WERI-Rb-1 (cell line): Measurements from ENCODE around the gene FAM53A.

Experiments
- DNase-seq: peaks from one replicate; pipeline ENCODE4 v3.0.0-alpha.2; 2020
- H3K27ac ChIP-seq: fragments of 250-450 bp; sonication (Bioruptor Pico); 2 replicates; pipeline ENCODE4 v1.5.1; 2020; ENCODE audit warnings: mild to moderate bottlenecking, moderate library complexity
- H3K27me3 ChIP-seq: fragments of 250-450 bp; sonication (Bioruptor Pico); 2 replicates; pipeline ENCODE4 v1.5.1; 2021; ENCODE audit warnings: mild to moderate bottlenecking, low read depth, moderate library complexity; ENCODE audit not compliant: insufficient read depth, severe bottlenecking
- H3K36me3 ChIP-seq: fragments of 250-450 bp; sonication (Bioruptor Pico); 2 replicates; pipeline ENCODE4 v1.5.1; 2020; ENCODE audit warnings: mild to moderate bottlenecking, moderate library complexity
- H3K4me3 ChIP-seq: 2 replicates; pipeline ENCODE4 v1.5.1; 2011; ENCODE audit warnings: low read depth, mild to moderate bottlenecking, control low read depth, low read length
- H3K9me3 ChIP-seq: fragments of 250-450 bp; sonication (Bioruptor Pico); 2 replicates; pipeline ENCODE4 v1.5.1; 2021; ENCODE audit warnings: mild to moderate bottlenecking, moderate library complexity; ENCODE audit not compliant: severe bottlenecking
- CTCF ChIP-seq: IDR thresholded peaks from 2 replicates; pipeline ENCODE4 v1.5.1; 2011; ENCODE audit warnings: low read depth, mild to moderate bottlenecking, control low read depth, inconsistent platforms, low read length

Gene FAM53A

GRCh38 chr4:1652088-1652487 is 32.0 kb downstream of the FAM53A start:
- Histone ChIP-seq H3K27me3 (no peaks in the 10 kb centered on the region), H3K9me3 (no peaks in the 10 kb centered on the region), H3K36me3 (no peaks in the 10 kb centered on the region), H3K27ac (no peak overlapping the region), H3K4me3 (no peak overlapping the region)
- no peak for DNase-seq
- no peak for TF ChIP-seq CTCF

GRCh38 chr4:1651609-1652008 is 32.5 kb downstream of the FAM53A start:
- Histone ChIP-seq H3K9me3 (no peaks in the 10 kb centered on the region), H3K27ac (no peak overlapping the region), H3K36me3 (no peaks in the 10 kb centered on the region), H3K4me3 (no peak overlapping the region), H3K27me3 (no peaks in the 10 kb centered on the region)
- no peak for DNase-seq
- TF ChIP-seq CTCF, result no peak

- DNase-seq, result no peak
- Histone ChIP-seq H3K36me3 (no peaks in the 10 kb centered on the region), H3K4me3 (no peak overlapping the region), H3K9me3 (no peaks in the 10 kb centered on the region), H3K27me3 (no peaks in the 10 kb centered on the region), H3K27ac (no peak overlapping the region)
- TF ChIP-seq CTCF, result no peak
These were observed 35.2 kb downstream of the FAM53A start for GRCh38 chr4:1648962-1649361.

GRCh38 chr4:1647432-1647831 is 36.7 kb downstream of the FAM53A start:
- Histone ChIP-seq H3K4me3 (no peak overlapping the region), H3K27ac (no peak overlapping the region), H3K9me3 (no peaks in the 10 kb centered on the region), H3K36me3 (no peaks in the 10 kb centered on the region), H3K27me3 (no peaks in the 10 kb centered on the region)
- DNase-seq, result peak; percentile 44
- peak; percentile 18; the same call in 1 of the 2 replicates for TF ChIP-seq CTCF

GRCh38 chr4:1646690-1647089 is 37.4 kb downstream of the FAM53A start:
- DNase-seq, result no peak
- no peaks in the 10 kb centered on the region for H3K9me3 ChIP-seq
- H3K27ac ChIP-seq, result no peak overlapping the region
- no peaks in the 10 kb centered on the region for H3K27me3 ChIP-seq
- no peaks in the 10 kb centered on the region for H3K36me3 ChIP-seq
- no peak for TF ChIP-seq CTCF
- no peak overlapping the region for H3K4me3 ChIP-seq

- H3K27ac ChIP-seq, result no peak overlapping the region
- H3K27me3 ChIP-seq, result no peaks in the 10 kb centered on the region
- TF ChIP-seq CTCF, result no peak
- H3K36me3 ChIP-seq, result no peaks in the 10 kb centered on the region
- H3K4me3 ChIP-seq, result no peak overlapping the region
- no peak for DNase-seq
- no peaks in the 10 kb centered on the region for H3K9me3 ChIP-seq
These were observed 39.0 kb downstream of the FAM53A start for GRCh38 chr4:1644891-1645657.
